Loucy (cell line): ENCODE results near the gene KIF26A.

ENCODE experiments used
- H2AFZ ChIP-seq: fragments of 200-600 bp; sonication (generic); 2 replicates; pipeline ENCODE4 v1.6.0; 2016; ENCODE audit warnings: antibody characterized with exemption, mild to moderate bottlenecking, low read length, moderate library complexity
- H3F3A ChIP-seq: fragments of 200-600 bp; 2 replicates; pipeline ENCODE4 v1.6.0; 2016; ENCODE audit warnings: antibody characterized with exemption, low read depth, mild to moderate bottlenecking
- H3K27me3 ChIP-seq: fragments of 200-600 bp; sonication (generic); 2 replicates; pipeline ENCODE4 v1.6.1; 2014; ENCODE audit warnings: low read length, mild to moderate bottlenecking; ENCODE audit not compliant: insufficient read depth, poor library complexity, severe bottlenecking
- H3K36me3 ChIP-seq: fragments of 200-600 bp; sonication (generic); 2 replicates; pipeline ENCODE4 v1.6.1; 2016; ENCODE audit warnings: low read length; ENCODE audit not compliant: insufficient read depth
- H3K4me1 ChIP-seq: fragments of 200-600 bp; sonication (generic); 2 replicates; pipeline ENCODE4 v1.5.1; 2014; ENCODE audit warnings: low read length, mild to moderate bottlenecking; ENCODE audit not compliant: insufficient read depth, poor library complexity, severe bottlenecking
- H3K4me2 ChIP-seq: fragments of 200-600 bp; sonication (generic); 2 replicates; pipeline ENCODE4 v1.6.0; 2014; ENCODE audit warnings: antibody characterized with exemption, low read length, low read depth, mild to moderate bottlenecking; ENCODE audit not compliant: poor library complexity, severe bottlenecking
- H3K4me3 ChIP-seq: fragments of 200-600 bp; sonication (generic); 2 replicates; pipeline ENCODE4 v1.5.1; 2014; ENCODE audit warnings: low read length, mild to moderate bottlenecking, mixed read lengths; ENCODE audit not compliant: poor library complexity, severe bottlenecking
- H3K79me2 ChIP-seq: fragments of 200-600 bp; sonication (generic); 2 replicates; pipeline ENCODE4 v1.6.1; 2014; ENCODE audit warnings: low read length; ENCODE audit not compliant: insufficient read depth
- H3K9ac ChIP-seq: fragments of 200-600 bp; sonication (generic); 2 replicates; pipeline ENCODE4 v1.6.0; 2014; ENCODE audit warnings: mild to moderate bottlenecking, low read depth, low read length, moderate library complexity; ENCODE audit not compliant: poor library complexity, severe bottlenecking
- H3K9me2 ChIP-seq: fragments of 200-600 bp; sonication (generic); replicated peaks from 2 replicates; pipeline ENCODE4 v1.6.1; 2016; ENCODE audit warnings: low read depth, low read length, mixed read lengths
- H3K9me3 ChIP-seq: fragments of 200-600 bp; sonication (generic); 2 replicates; pipeline ENCODE4 v1.6.1; 2014; ENCODE audit warnings: mild to moderate bottlenecking, antibody characterized with exemption, low read length, low read depth; ENCODE audit not compliant: insufficient read depth
- H4K20me1 ChIP-seq: fragments of 200-600 bp; sonication (generic); 2 replicates; pipeline ENCODE4 v1.6.0; 2014; ENCODE audit warnings: antibody characterized with exemption, low read length, mild to moderate bottlenecking; ENCODE audit not compliant: insufficient read depth, poor library complexity, severe bottlenecking
- EZH2phosphoT487 ChIP-seq: fragments of 200-600 bp; IDR thresholded peaks from 2 replicates; pipeline ENCODE4 v1.6.1; 2018; ENCODE audit warnings: antibody characterized with exemption, mild to moderate bottlenecking, moderate library complexity, borderline replicate concordance
- TF ChIP-seq, protein P1 (sequence below): fragments of 200-600 bp; sonication (generic); conservative IDR thresholded peaks from 2 replicates; pipeline ENCODE4 v1.5.1; 2014; ENCODE audit warnings: mild to moderate bottlenecking, antibody characterized with exemption, low read length

The KIF26A gene

DNA sequence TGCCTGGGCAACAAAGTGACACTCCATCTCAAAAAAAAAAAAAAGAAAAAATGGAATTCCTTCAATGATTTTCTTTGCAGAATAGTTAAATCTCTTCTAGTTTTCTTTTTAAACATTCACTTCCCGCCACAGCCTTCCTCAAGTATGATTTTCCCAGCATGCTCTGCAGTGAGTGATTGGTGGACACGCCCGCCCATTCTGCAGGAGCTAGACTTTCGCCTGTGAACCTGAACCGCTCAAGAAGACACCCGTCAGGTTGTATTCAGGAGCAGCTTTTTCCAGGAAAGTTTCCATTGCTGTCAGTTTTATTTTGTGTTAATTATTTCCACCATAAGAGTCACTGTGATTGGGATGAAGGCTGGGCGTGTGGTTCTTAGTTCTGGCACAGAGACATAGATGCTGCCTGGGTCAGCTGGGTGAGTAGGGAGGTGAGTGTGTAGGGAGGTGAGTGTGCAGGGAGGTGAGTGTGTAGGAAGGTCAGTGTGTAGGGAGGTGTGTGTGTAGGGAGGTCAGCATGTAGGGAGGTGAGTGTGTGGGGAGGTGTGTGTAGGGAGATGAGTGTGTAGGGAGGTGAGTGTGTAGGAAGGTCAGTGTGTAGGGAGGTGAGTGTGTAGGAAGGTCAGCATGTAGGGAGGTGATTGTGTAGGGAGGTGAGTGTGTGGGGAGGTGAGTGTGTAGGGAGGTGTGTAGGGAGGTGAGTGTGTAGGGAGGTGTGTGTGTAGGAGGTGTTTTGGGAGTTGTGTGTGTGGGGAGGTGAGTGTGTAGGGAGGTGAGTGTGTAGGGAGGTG, 76.2 kb downstream of the KIF26A start:
- Histone ChIP-seq H3K9ac (no peak overlapping the region), H3F3A (no peaks in the 10 kb centered on the region), H3K4me2 (no peak overlapping the region), H3K4me1 (no peaks in the 10 kb centered on the region), H2AFZ (no peak overlapping the region), H3K4me3 (no peak overlapping the region), H3K79me2 (no peaks in the 10 kb centered on the region), H3K9me2 (no peaks in the 10 kb centered on the region), H3K36me3 (no peaks in the 10 kb centered on the region), H4K20me1 (no peaks in the 10 kb centered on the region), H3K27me3 (no peaks in the 10 kb centered on the region), H3K9me3 (no peaks in the 10 kb centered on the region)
- TF ChIP-seq EZH2phosphoT487: no peak
- TF ChIP-seq, protein P1, sequence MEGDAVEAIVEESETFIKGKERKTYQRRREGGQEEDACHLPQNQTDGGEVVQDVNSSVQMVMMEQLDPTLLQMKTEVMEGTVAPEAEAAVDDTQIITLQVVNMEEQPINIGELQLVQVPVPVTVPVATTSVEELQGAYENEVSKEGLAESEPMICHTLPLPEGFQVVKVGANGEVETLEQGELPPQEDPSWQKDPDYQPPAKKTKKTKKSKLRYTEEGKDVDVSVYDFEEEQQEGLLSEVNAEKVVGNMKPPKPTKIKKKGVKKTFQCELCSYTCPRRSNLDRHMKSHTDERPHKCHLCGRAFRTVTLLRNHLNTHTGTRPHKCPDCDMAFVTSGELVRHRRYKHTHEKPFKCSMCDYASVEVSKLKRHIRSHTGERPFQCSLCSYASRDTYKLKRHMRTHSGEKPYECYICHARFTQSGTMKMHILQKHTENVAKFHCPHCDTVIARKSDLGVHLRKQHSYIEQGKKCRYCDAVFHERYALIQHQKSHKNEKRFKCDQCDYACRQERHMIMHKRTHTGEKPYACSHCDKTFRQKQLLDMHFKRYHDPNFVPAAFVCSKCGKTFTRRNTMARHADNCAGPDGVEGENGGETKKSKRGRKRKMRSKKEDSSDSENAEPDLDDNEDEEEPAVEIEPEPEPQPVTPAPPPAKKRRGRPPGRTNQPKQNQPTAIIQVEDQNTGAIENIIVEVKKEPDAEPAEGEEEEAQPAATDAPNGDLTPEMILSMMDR: no peak

DNA sequence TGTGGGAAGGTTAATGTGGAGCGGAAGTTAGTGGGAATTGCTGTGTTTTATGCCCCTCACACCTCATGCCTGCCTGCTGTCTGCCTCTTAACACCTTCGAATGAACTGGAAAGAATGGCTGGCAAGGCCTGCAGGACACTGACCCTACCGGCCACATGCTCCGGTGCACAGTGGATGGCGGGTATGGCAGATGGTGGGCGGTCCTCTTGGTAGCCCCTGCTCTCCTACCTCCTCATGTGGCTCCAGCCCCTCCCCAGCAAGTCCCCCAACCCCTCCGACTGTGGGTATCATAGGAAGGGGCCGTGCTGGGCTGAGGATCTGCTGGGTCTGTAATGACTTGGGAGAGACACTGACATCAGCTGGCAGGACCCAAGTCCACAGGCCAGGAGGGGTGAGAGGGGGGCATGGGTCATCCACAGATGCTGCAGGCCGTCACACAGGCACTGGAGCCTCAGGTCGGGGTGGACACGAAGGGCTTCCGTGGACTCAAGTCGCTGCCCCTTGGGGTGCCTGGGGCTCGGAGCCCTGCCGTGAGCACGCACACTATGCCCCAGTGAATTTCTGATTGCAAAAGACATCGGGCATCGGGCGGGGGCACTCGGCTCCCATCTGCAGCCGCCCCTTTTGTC, 77.4 kb downstream of the KIF26A start:
- TF ChIP-seq, protein P1: no peak
- no peaks in the 10 kb centered on the region for H3K4me1 ChIP-seq
- H3K36me3 ChIP-seq: no peaks in the 10 kb centered on the region
- no peaks in the 10 kb centered on the region for H3K79me2 ChIP-seq
- H4K20me1 ChIP-seq: no peaks in the 10 kb centered on the region
- no peak overlapping the region for H2AFZ ChIP-seq
- H3K27me3 ChIP-seq: no peaks in the 10 kb centered on the region
- H3K9me2 ChIP-seq: no peaks in the 10 kb centered on the region
- no peak overlapping the region for H3K9ac ChIP-seq
- H3K4me3 ChIP-seq: no peak overlapping the region
- no peaks in the 10 kb centered on the region for H3K9me3 ChIP-seq
- no peaks in the 10 kb centered on the region for H3F3A ChIP-seq
- no peak overlapping the region for H3K4me2 ChIP-seq

DNA sequence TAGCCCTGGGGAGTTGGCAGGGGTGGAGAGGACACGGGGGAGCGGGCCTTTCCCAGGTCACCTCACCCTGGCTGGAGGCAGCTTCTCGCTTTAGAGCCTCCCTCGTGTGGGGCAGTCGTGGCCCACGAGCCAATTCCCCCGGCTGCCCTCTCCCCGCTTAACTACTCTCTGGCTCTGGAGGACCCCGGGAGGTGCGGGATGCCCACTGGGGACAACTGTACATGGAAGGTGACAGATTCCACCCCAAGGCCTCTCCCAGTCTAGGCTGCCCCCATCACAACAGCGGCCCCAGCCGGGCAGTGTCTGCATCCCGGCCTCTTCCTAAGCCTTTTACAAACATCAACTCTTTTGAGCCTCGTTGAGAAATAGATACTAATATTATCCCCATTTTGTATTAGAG, 78.1 kb downstream of the KIF26A start:
- no peaks in the 10 kb centered on the region for H3K9me3 ChIP-seq
- H3K27me3 ChIP-seq: no peaks in the 10 kb centered on the region
- no peak overlapping the region for H3K4me2 ChIP-seq

More for the DNA sequence above, 78.1 kb downstream of the KIF26A start:
- H3K9me2 ChIP-seq: no peaks in the 10 kb centered on the region
- H3K4me1 ChIP-seq: no peaks in the 10 kb centered on the region
- H4K20me1 ChIP-seq: no peaks in the 10 kb centered on the region
- H3K36me3 ChIP-seq: no peaks in the 10 kb centered on the region
- no peaks in the 10 kb centered on the region for H3K79me2 ChIP-seq
- no peaks in the 10 kb centered on the region for H3F3A ChIP-seq
- H3K9ac ChIP-seq: no peak overlapping the region
- no peak overlapping the region for H3K4me3 ChIP-seq
- no peak for TF ChIP-seq EZH2phosphoT487
- TF ChIP-seq, protein P1: no peak
- no peak overlapping the region for H2AFZ ChIP-seq
